ENCODE data around the gene LTBP2.

GRCh38 chr14:74616507-74616906 lies 4.5 kb upstream of the LTBP2 start:
- TF ChIP-seq EZH2 (IDR thresholded peaks at IDR 0.05; ENCODE audit: insufficient read depth, poor library complexity, severe bottlenecking) (no peak), EZH2phosphoT487 (IDR thresholded peaks at IDR 0.05; ENCODE audit: insufficient read depth, low read depth) (no peak)
